Measurements from ENCODE around the gene CORO7.

Gene CORO7

DNA sequence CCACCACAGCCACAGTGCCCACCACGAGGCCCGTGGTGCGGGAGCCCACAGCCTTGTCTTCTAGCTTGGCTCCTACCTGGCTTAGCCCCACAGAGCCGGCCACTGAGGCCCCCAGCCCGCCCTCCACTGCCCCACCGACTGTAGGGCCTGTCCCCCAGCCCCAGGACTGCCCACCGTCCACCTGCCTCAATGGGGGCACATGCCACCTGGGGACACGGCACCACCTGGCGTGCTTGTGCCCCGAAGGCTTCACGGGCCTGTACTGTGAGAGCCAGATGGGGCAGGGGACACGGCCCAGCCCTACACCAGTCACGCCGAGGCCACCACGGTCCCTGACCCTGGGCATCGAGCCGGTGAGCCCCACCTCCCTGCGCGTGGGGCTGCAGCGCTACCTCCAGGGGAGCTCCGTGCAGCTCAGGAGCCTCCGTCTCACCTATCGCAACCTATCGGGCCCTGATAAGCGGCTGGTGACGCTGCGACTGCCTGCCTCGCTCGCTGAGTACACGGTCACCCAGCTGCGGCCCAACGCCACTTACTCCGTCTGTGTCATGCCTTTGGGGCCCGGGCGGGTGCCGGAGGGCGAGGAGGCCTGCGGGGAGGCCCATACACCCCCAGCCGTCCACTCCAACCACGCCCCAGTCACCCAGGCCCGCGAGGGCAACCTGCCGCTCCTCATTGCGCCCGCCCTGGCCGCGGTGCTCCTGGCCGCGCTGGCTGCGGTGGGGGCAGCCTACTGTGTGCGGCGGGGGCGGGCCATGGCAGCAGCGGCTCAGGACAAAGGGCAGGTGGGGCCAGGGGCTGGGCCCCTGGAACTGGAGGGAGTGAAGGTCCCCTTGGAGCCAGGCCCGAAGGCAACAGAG, 34.2 kb downstream of the CORO7 start:
- no peak for DNase-seq

DNA sequence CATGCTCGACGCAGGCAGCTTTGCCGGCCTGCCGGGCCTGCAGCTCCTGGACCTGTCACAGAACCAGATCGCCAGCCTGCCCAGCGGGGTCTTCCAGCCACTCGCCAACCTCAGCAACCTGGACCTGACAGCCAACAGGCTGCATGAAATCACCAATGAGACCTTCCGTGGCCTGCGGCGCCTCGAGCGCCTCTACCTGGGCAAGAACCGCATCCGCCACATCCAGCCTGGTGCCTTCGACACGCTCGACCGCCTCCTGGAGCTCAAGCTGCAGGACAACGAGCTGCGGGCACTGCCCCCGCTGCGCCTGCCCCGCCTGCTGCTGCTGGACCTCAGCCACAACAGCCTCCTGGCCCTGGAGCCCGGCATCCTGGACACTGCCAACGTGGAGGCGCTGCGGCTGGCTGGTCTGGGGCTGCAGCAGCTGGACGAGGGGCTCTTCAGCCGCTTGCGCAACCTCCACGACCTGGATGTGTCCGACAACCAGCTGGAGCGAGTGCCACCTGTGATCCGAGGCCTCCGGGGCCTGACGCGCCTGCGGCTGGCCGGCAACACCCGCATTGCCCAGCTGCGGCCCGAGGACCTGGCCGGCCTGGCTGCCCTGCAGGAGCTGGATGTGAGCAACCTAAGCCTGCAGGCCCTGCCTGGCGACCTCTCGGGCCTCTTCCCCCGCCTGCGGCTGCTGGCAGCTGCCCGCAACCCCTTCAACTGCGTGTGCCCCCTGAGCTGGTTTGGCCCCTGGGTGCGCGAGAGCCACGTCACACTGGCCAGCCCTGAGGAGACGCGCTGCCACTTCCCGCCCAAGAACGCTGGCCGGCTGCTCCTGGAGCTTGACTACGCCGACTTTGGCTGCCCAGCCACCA, 35.1 kb downstream of the CORO7 start:
- DNase-seq, result peak; percentile 60

DNA sequence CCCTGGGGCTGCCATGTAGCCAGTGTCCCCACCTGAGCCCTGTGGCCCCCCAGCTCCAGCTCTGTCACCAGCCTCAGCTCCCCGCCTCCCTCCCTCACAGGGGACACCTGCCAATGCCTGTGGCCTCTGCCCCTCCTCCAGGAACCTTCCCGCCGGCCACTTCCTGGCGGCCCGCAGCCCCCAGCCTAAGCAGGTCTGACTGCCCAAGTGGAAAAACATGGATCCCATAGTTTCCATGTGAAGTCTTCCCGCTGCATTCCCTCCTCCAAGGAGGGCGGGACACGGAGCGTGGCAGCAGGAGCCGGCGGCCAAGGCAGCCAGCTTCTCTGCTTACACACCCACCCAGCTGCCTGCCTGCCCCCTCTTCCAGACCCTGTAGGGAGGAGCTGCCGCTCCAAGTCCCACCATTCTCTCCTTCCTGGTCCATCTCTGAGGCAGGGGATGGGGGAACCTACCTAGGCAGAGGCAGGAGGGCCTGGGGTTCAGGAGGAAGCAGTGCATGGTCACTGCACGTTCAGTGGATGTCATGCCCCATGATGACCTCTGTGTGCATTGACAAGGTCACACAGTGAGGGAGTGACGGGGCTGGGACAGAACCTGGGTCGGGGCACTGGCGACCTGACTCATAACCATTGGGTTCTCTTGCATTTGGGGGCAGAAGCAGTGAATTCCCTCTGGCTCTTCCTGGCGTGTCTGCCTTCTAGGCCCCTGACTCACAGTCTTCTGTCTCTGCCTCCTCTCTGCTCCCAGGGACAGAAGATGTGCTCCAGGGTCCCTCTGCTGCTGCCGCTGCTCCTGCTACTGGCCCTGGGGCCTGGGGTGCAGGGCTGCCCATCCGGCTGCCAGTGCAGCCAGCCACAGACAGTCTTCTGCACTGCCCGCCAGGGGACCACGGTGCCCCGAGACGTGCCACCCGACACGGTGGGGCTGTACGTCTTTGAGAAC, 36.0 kb downstream of the CORO7 start:
- DNase-seq, result no peak

GRCh38 chr16:4378999-4379690, 37.3 kb downstream of the CORO7 start:
- no peak for DNase-seq

DNA sequence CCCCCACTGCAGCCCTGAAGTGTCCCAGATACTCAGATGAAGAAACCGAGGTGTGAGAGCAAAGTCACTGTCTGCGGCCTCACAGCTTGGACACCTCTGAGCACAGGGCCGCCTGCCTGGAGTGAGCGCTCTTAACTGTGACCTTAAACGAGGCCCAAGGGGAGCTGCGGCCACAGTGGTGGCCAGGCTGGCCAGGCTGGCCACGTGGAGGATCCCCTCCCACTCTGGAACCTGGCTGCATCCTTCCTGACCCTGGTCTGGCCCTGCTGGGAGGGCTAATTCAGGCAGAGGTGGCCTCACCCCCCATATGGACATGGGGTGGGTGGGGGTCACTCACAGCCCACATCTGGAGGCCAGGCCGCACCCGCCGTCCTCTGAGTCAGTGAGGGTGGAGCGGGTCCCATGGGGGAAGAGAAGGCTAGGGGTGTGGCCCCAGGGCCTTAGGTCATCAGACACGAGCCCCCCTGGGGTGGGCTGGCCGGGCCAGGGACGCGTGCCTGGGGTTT, 38.2 kb downstream of the CORO7 start:
- no peak for DNase-seq

DNA sequence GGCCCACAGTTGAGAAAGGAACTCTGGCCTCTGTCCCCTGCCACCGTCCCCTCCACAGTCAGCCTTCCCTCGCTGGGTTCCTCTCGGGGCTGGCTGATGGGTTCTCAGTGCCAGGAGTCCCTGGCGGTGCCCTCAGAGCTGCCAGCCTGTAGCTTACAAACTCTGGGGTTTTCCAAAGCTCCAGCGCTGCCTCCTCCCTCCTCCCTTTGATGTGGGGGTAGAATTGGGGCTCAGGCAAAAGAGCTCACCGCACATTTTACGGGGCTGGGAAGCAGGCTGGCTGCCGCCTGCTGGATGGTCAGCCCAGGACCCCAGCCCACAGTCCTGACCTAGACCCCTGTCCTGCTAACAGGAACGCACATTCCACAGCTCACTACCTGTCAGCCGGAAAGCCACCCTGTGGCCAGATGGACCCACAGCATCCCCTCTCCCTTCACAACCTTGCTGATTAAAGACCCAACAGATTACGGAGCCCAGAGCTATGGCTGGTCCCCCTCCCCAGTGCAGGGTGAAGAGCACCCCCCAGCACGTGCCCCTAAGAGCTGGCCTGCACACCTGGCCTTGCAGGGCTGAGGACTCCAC, 38.7 kb downstream of the CORO7 start:
- peak; percentile 26 for DNase-seq

DNA sequence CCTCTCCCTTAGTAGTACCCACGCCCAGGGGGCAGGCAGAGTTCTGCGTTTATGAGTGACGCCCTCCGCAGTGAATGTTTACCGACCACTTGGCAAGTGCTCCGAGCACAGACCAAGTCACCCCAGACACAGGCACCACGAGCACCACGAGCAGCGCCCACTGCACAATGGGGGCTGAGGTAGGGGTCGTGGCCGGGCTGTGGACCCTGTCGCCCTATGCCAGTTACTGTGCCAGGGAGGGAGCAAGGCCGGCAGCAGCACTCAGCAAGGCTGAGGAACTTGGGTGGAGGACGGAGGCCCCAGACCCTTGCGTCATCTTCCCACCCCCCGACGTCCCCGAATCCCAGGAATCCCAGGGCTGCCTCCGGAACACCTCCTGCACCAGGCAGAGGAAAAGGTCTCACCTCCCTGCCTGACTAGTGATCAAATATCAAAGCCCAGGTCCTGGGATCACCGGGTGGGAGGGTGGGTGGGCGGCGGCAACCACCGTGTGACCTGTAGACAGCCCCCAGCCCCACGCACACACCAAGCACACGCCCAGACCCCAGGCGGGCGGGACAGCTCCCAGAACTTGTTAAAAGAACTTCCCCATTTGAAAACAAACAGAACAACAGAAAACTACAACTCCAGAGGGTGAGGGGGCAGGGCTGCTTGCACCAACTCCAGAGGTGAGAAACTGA, 39.4 kb downstream of the CORO7 start:
- DNase-seq, result no peak

GRCh38 chr16:4376126-4376892, 40.1 kb downstream of the CORO7 start:
- peak; percentile 83 for DNase-seq

DNA sequence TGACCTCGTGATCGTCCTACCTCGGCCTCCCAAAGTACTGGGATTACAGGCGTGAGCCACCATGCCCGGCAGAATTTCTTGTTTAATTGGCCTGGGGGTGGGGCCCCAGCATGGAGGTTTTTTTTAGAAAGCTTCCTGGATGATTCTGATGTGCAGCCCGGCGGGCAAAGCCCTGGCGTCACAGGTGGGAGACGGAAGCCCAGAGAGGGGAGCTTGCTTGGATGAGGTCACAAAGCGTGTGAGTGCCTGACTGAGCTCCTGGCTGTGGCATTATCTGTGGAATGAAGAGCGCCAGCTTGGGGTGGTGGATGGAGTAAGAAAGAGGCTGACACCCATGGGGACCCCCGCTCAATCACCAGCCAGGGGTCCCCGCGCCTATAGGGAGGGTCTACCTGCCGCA, 40.7 kb downstream of the CORO7 start:
- DNase-seq, result no peak

DNA sequence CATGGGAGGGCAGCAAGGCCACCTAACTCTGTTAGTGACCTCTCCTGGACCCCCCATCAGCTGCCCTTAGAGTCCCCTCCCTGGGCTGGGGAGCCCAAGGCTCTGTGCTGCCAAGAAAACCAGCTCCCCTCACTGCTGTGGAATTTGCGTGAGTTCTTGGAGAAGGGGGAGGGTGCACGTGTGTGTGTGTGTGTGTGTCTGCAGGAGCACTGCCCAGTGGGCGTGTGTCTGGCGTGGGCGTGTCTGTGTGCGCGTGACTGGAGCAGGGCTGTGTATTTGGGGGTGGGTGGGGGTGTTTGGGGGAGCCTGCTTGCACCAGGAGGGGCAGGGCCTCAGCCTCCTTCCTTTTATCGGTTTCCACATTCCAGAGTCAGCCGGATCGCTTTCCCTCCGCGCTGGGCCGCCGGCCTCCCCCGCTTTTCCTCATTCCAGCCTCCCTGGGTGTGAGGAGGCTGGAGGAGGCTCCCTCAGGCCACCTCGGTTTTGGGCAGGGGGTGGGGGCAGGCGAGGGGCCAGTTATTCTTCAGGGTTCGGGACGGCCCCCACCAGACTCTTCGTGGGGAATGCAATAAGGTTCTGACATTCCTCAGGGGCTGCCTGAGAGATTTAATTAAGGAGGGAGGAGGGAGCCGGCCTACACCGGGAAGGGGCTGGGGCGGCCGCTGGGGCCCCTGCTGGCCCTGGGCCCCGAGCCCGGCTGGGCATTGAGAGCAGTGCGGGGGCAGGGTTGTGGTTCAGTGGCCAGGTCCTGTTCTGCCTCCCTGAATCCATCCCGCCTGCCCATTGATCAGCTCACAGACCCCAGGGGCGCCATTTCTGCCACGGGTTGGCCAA, 42.3 kb downstream of the CORO7 start:
- peak; percentile 34 for DNase-seq

GRCh38 chr16:4373356-4373908, 43.0 kb downstream of the CORO7 start:
- DNase-seq, result no peak

GRCh38 chr16:4372578-4373355, 43.6 kb downstream of the CORO7 start:
- DNase-seq, result peak; percentile 31

- no peak for DNase-seq
Measured at GRCh38 chr16:4372001-4372577, 44.3 kb downstream of the CORO7 start.

GRCh38 chr16:4371357-4372000, 44.9 kb downstream of the CORO7 start, which contains the start of gene VASN:
VASN (plus strand) TSS chr16:4371848; CDS start chr16:4380878, 9,030 bp downstream.
- DNase-seq, result peak; percentile 67

DNA sequence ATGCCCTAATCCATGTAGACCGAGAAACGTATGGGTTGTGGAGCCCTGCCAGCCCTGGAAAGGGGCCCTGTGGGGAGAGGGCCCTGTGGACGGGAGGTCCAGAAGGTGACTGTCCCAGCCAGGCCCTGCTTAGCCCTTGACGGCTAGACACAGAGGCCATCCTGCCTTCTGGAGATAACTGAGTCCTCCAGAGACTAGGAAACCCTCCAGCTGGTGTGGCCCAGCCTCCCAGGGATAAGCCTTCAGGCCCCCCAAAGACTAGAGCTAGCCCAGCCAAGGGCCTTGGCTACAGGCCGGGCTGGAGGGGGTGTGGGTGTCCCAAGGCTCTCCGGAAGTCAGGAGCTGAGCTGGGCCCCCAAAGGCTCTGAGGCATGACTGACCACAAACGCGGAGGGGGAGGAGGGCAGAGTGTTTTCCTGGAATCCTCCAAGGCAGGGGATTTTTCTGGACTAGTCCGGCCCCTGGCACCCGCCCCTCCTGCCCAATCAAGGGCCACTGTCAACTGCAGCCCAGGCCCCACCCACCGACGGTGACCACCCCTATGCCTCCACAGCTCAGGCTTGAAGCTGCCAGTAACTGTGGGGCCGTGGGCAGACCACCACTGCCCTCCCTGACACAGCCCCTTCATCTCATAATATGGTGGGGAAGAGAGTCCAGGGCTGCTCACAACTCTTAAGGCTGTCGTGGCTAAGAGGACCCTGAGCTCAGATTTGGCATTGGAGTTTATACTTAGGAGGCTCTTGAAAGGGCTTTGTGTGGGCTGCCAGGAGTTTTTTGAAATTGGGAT, 45.6 kb downstream of the CORO7 start:
- peak; percentile 34 for DNase-seq

DNA sequence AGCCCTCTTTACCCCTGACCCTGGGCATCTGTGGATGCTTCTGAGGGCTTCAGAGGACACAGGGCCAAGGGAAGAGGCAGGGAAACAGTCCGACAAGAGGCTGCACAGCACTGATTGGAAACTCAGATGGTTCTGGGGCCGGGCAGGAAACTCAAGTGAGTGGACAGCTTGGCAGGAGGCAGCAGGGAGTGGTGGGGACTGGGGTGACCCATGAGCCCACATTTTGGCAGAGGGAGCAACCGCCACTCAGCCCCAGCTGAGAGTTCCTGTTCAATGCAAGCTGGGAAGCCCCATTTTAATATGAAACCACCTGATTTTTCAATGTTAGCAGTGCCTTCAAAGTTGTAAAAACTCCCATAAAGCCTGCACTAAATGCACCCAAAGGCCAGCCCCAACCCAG, 46.2 kb downstream of the CORO7 start:
- DNase-seq, result no peak
